Suprapubic skin (tissue), 4 donors: ENCODE results near the gene RIMBP2. TPM values are rescaled to one million over a fixed set of nuclear protein-coding genes. Genes with fewer than 3 reads are reported as not detected.

ENCODE experiments used
- DNase-seq, 2 donors: peaks; one replicate each; pipeline ENCODE4 v3.0.0-alpha.2; 2019; ENCODE audit warnings: low spot score in 2 of 2
- H3K27ac ChIP-seq: fragments of 200-600 bp; sonication (generic); one replicate; pipeline ENCODE4 v1.5.1; 2019
- H3K27me3 ChIP-seq: fragments of 200-600 bp; sonication (generic); one replicate; pipeline ENCODE4 v1.5.1; 2019
- H3K36me3 ChIP-seq: fragments of 200-600 bp; sonication (generic); one replicate; pipeline ENCODE4 v1.5.1; 2019
- H3K4me1 ChIP-seq: fragments of 200-600 bp; sonication (generic); one replicate; pipeline ENCODE4 v1.5.1; 2019
- H3K4me3 ChIP-seq: fragments of 200-600 bp; sonication (generic); one replicate; pipeline ENCODE4 v1.5.1; 2019; ENCODE audit warnings: mild to moderate bottlenecking
- H3K9me3 ChIP-seq: fragments of 200-600 bp; sonication (generic); one replicate; pipeline ENCODE4 v1.5.1; 2019
- CTCF ChIP-seq, 2 donors: fragments of 200-600 bp in 1 of 2; fragments of 450-650 bp in 1 of 2; sonication (generic) in 1 of 2; IDR thresholded peaks; one replicate each; pipeline ENCODE4 v1.5.1; 2016 to 2019; ENCODE audit warnings: antibody characterized with exemption in 2 of 2, mild to moderate bottlenecking in 1 of 2, moderate library complexity in 1 of 2
- EP300 ChIP-seq: sonication (generic); formaldehyde crosslinking; IDR thresholded peaks from one replicate; pipeline ENCODE4 v1.6.1; 2017; ENCODE audit warnings: antibody characterized with exemption
- POLR2A ChIP-seq, 2 donors: fragments of 450-650 bp; IDR thresholded peaks; one replicate each; pipeline ENCODE4 v1.6.1; 2017; ENCODE audit warnings: antibody characterized with exemption in 2 of 2, mild to moderate bottlenecking in 2 of 2, moderate library complexity in 2 of 2
- POLR2AphosphoS5 ChIP-seq, 3 donors: sonication (generic); formaldehyde crosslinking; IDR thresholded peaks; one replicate each; pipeline ENCODE4 v1.6.1; 2017; ENCODE audit warnings: antibody characterized with exemption in 3 of 3
- WGBS: methylation state at CpG from one replicate; pipeline ENCODE4 v1.1.5; 2018; 5-methylcytosine and 5-hydroxymethylcytosine counted together
- total RNA-seq, 4 donors: library from RNA; depleted of rRNA; stranded (reverse); fragments of >200 nt; gene quantifications; one replicate each; pipeline ENCODE4 v1.1.0, GENCODE V29; 2016

Gene RIMBP2
- total RNA-seq, 4 donors from 2014 or later: 2.1 to 21.8 (median 3.0) TPM

- Histone ChIP-seq H3K9me3 (no peaks in the 10 kb centered on the region), H3K4me3 (no peak overlapping the region), H3K36me3 (no peaks in the 10 kb centered on the region), H3K27ac (no peak overlapping the region), H3K27me3 (peaks cover 15% of the 10 kb centered on the region), H3K4me1 (peaks cover 3% of the 10 kb centered on the region)
- peak in 1 of 2 donors; percentile 57 for DNase-seq
- 84% methylated on average over 8 of the region's 8 CpGs for WGBS
- TF ChIP-seq POLR2AphosphoS5 (IDR thresholded peaks at IDR 0.05) (no peak), CTCF (IDR thresholded peaks at IDR 0.05) (no peak), POLR2A (IDR thresholded peaks at IDR 0.05) (no peak)
Measured at GRCh38 chr12:130707571-130707891, 8.6 kb downstream of the RIMBP2 start.

- Histone ChIP-seq H3K27me3 (peaks cover 15% of the 10 kb centered on the region), H3K27ac (no peak overlapping the region), H3K9me3 (no peaks in the 10 kb centered on the region), H3K4me3 (no peak overlapping the region), H3K36me3 (no peaks in the 10 kb centered on the region), H3K4me1 (peaks cover 3% of the 10 kb centered on the region)
- DNase-seq: peak in 1 of 2 donors; percentile 21
- TF ChIP-seq CTCF (IDR thresholded peaks at IDR 0.05) (no peak), POLR2AphosphoS5 (IDR thresholded peaks at IDR 0.05) (no peak), EP300 (no peak), POLR2A (IDR thresholded peaks at IDR 0.05) (no peak)
- 76% methylated on average over 15 of the region's 15 CpGs for WGBS
Measured at GRCh38 chr12:130706885-130707570, 9.1 kb downstream of the RIMBP2 start.

- H3K27ac ChIP-seq: no peak overlapping the region
Measured at GRCh38 chr12:130706311-130706710, 9.8 kb downstream of the RIMBP2 start.

GRCh38 chr12:130705178-130705822 is 10.8 kb downstream of the RIMBP2 start:
- TF ChIP-seq POLR2AphosphoS5 (IDR thresholded peaks at IDR 0.05) (no peak), EP300 (no peak), CTCF (IDR thresholded peaks at IDR 0.05) (no peak), POLR2A (IDR thresholded peaks at IDR 0.05) (no peak)
- Histone ChIP-seq H3K27me3 (peaks cover 12% of the 10 kb centered on the region), H3K4me3 (no peak overlapping the region), H3K9me3 (no peaks in the 10 kb centered on the region), H3K36me3 (no peaks in the 10 kb centered on the region), H3K27ac (no peak overlapping the region), H3K4me1 (peaks cover 3% of the 10 kb centered on the region)
- DNase-seq: peak in 1 of 2 donors; percentile 32
- 77% methylated on average over 17 of the region's 23 CpGs for WGBS

More at GRCh38 chr12:130706311-130706710, 9.8 kb downstream of the RIMBP2 start:
- 85% methylated on average over 8 of the region's 16 CpGs for WGBS
- Histone ChIP-seq H3K4me3 (no peak overlapping the region), H3K9me3 (no peaks in the 10 kb centered on the region), H3K4me1 (peaks cover 3% of the 10 kb centered on the region), H3K36me3 (no peaks in the 10 kb centered on the region), H3K27me3 (peaks cover 15% of the 10 kb centered on the region)
- peak in 1 of 2 donors; percentile 72 for DNase-seq
- no peak for TF ChIP-seq CTCF (IDR thresholded peaks at IDR 0.05)
- no peak for TF ChIP-seq POLR2A (IDR thresholded peaks at IDR 0.05)
- no peak for TF ChIP-seq POLR2AphosphoS5 (IDR thresholded peaks at IDR 0.05)

GRCh38 chr12:130704606-130705005 is 11.5 kb downstream of the RIMBP2 start:
- WGBS: 87% methylated on average over 13 of the region's 13 CpGs
- H3K9me3 ChIP-seq: no peaks in the 10 kb centered on the region
- peak in 1 of 2 donors; percentile 66 for DNase-seq
- peaks cover 12% of the 10 kb centered on the region for H3K27me3 ChIP-seq
- no peak overlapping the region for H3K27ac ChIP-seq
- TF ChIP-seq CTCF (IDR thresholded peaks at IDR 0.05) (no peak), EP300 (no peak), POLR2A (IDR thresholded peaks at IDR 0.05) (no peak), POLR2AphosphoS5 (IDR thresholded peaks at IDR 0.05) (no peak)
- peaks cover 3% of the 10 kb centered on the region for H3K4me1 ChIP-seq
- H3K36me3 ChIP-seq: no peaks in the 10 kb centered on the region
- no peak overlapping the region for H3K4me3 ChIP-seq
